Measurements from ENCODE around the gene SMAD4.
"Not testable (repeated sequence)": the region's sequence is repeated elsewhere in the genome, so short reads cannot be mapped to it uniquely, and the experiment has no call there.

GRCh38 chr18:51116996-51117395 is 87.0 kb downstream of the SMAD4 start:
- TF ChIP-seq, protein P1, sequence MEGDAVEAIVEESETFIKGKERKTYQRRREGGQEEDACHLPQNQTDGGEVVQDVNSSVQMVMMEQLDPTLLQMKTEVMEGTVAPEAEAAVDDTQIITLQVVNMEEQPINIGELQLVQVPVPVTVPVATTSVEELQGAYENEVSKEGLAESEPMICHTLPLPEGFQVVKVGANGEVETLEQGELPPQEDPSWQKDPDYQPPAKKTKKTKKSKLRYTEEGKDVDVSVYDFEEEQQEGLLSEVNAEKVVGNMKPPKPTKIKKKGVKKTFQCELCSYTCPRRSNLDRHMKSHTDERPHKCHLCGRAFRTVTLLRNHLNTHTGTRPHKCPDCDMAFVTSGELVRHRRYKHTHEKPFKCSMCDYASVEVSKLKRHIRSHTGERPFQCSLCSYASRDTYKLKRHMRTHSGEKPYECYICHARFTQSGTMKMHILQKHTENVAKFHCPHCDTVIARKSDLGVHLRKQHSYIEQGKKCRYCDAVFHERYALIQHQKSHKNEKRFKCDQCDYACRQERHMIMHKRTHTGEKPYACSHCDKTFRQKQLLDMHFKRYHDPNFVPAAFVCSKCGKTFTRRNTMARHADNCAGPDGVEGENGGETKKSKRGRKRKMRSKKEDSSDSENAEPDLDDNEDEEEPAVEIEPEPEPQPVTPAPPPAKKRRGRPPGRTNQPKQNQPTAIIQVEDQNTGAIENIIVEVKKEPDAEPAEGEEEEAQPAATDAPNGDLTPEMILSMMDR (conservative IDR thresholded peaks at IDR 0.05; ENCODE audit: low read length) = not testable (repeated sequence)
- TF ChIP-seq EZH2phosphoT487 (IDR thresholded peaks at IDR 0.05; ENCODE audit: borderline replicate concordance) = not testable (repeated sequence)
